ENCODE results near the gene CCDC85A.

CCDC85A gene

GRCh38 chr2:56244506-56244905 is 60.7 kb downstream of the CCDC85A start:
- DNase-seq = no peak

GRCh38 chr2:56244911-56245530 is 61.2 kb downstream of the CCDC85A start:
- no peak for DNase-seq

- no peak for DNase-seq
Observed at GRCh38 chr2:56248965-56249742, 65.4 kb downstream of the CCDC85A start.

GRCh38 chr2:56250153-56250729 is 66.5 kb downstream of the CCDC85A start:
- no peak for DNase-seq

- no peak for DNase-seq
Observed at GRCh38 chr2:56260415-56260814, 76.6 kb downstream of the CCDC85A start.

GRCh38 chr2:56262241-56262640 is 78.5 kb downstream of the CCDC85A start:
- DNase-seq = no peak

GRCh38 chr2:56263876-56264275 is 80.1 kb downstream of the CCDC85A start:
- no peak for DNase-seq

GRCh38 chr2:56266761-56267414 is 83.1 kb downstream of the CCDC85A start:
- peak; percentile 31 for DNase-seq

GRCh38 chr2:56267415-56267788 is 83.6 kb downstream of the CCDC85A start:
- DNase-seq = no peak

- DNase-seq = no peak
Observed at GRCh38 chr2:56268856-56269255, 85.1 kb downstream of the CCDC85A start.

GRCh38 chr2:56271275-56271674 is 87.5 kb downstream of the CCDC85A start:
- DNase-seq = no peak

- no peak for DNase-seq
Observed at GRCh38 chr2:56285224-56285623, 101.4 kb downstream of the CCDC85A start.

GRCh38 chr2:56286936-56287335 is 103.1 kb downstream of the CCDC85A start:
- DNase-seq = no peak

GRCh38 chr2:56287508-56287907 is 103.7 kb downstream of the CCDC85A start:
- DNase-seq = no peak

- DNase-seq = no peak
Observed at GRCh38 chr2:56287974-56288373, 104.2 kb downstream of the CCDC85A start.

GRCh38 chr2:56288838-56289580 is 105.2 kb downstream of the CCDC85A start:
- DNase-seq = no peak

- no peak for DNase-seq
Observed at GRCh38 chr2:56291711-56292110, 107.9 kb downstream of the CCDC85A start.

GRCh38 chr2:56292951-56293350 is 109.2 kb downstream of the CCDC85A start:
- no peak for DNase-seq

- no peak for DNase-seq
Observed at GRCh38 chr2:56295666-56296065, 111.9 kb downstream of the CCDC85A start.

- no peak for DNase-seq
Observed at GRCh38 chr2:56297671-56298070, 113.9 kb downstream of the CCDC85A start.

- no peak for DNase-seq
Observed at GRCh38 chr2:56299171-56299691, 115.4 kb downstream of the CCDC85A start.

GRCh38 chr2:56309626-56310170 is 125.9 kb downstream of the CCDC85A start:
- peak; percentile 56 for DNase-seq

All from right hindlimb (tissue), 1 donor.